ENCODE measurements around the gene TMC1. TPM values are rescaled to one million over a fixed set of nuclear protein-coding genes. Genes with fewer than 3 reads are reported as not detected.

TMC1 gene
- total and polyA plus RNA-seq, 8 donors = 0.33 to 0.73 TPM; not detected in 6

DNA sequence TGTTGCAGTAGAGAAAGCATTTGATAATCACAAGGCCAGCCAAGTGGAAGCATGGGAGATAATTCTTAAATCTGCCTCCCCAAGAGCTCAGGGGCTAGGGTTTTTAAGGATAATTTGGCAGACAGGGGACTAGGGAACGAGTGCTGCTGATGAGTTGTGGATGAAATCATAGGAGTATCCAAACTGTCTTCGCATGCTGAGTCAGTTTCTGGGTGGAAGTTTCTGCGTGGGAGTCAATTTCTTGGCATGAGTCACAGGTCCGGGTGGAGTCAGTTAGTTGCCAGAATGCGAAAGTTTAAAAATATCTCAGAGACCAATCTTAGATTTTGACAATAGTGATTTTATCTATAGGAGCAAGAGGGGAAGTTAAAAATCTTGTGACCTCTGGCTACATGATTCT lies 112.6 kb downstream of the TMC1 start:
- no peaks in the 10 kb centered on the region for H3K36me3 ChIP-seq
- intact Hi-C loops (cut with DNase I; ENCODE audit: low total_unique reads) = no loop called here
- no peaks in the 10 kb centered on the region for H3K27me3 ChIP-seq
- TF ChIP-seq, protein P1, sequence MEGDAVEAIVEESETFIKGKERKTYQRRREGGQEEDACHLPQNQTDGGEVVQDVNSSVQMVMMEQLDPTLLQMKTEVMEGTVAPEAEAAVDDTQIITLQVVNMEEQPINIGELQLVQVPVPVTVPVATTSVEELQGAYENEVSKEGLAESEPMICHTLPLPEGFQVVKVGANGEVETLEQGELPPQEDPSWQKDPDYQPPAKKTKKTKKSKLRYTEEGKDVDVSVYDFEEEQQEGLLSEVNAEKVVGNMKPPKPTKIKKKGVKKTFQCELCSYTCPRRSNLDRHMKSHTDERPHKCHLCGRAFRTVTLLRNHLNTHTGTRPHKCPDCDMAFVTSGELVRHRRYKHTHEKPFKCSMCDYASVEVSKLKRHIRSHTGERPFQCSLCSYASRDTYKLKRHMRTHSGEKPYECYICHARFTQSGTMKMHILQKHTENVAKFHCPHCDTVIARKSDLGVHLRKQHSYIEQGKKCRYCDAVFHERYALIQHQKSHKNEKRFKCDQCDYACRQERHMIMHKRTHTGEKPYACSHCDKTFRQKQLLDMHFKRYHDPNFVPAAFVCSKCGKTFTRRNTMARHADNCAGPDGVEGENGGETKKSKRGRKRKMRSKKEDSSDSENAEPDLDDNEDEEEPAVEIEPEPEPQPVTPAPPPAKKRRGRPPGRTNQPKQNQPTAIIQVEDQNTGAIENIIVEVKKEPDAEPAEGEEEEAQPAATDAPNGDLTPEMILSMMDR (IDR thresholded peaks at IDR 0.05) = no peak
- no peak for TF ChIP-seq POLR2AphosphoS5 (IDR thresholded peaks at IDR 0.05)
- no peak for TF ChIP-seq EP300 (IDR thresholded peaks at IDR 0.05)
- H3K9me3 ChIP-seq = peaks cover 0 to 13% (median 4%) of the 10 kb centered on the region in 4 donors
- H3K4me3 ChIP-seq = no peak overlapping the region
- H3K27ac ChIP-seq = no peak overlapping the region
- DNase-seq = no peak
- WGBS, 5 donors = 58 to 70% (median 61%) methylated on average over 5 of the region's 5 CpGs
- H3K4me1 ChIP-seq = no peaks in the 10 kb centered on the region

DNA sequence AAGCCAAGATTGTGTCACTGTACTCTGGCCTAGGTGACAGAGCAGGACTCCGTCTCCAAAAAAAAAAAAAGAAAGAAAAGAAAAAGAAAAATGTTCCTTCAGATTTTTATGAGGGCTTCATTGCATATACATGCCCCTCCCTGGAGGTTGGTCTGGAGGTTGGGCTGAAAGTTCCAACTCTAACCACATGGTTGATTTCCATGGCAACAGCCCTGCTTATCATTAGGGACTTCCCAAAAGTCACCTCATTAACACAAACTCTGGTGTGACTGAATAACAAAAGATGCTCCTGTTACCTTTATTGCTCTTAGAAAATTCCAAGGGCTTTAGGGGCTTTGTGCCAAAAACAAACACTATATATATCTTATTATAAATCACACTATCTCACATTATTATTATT lies 113.8 kb downstream of the TMC1 start:
- Histone ChIP-seq H3K9me3 (peaks cover 0 to 13% (median 4%) of the 10 kb centered on the region in 4 donors), H3K4me3 (no peak overlapping the region), H3K27ac (no peak overlapping the region), H3K36me3 (no peaks in the 10 kb centered on the region), H3K27me3 (no peaks in the 10 kb centered on the region), H3K4me1 (no peaks in the 10 kb centered on the region)
- intact Hi-C loops (cut with DNase I; ENCODE audit: low total_unique reads) = no loop called here
- 72 to 89% (median 80%) methylated on average over 1 of the region's 1 CpG for WGBS, 5 donors
- TF ChIP-seq POLR2AphosphoS5 (IDR thresholded peaks at IDR 0.05) (no peak), EP300 (IDR thresholded peaks at IDR 0.05) (no peak), POLR2A (IDR thresholded peaks at IDR 0.05) (no peak)
- TF ChIP-seq, protein P1 (IDR thresholded peaks at IDR 0.05) = no peak
- DNase-seq = peak in 1 of 2 donors; percentile 11

DNA sequence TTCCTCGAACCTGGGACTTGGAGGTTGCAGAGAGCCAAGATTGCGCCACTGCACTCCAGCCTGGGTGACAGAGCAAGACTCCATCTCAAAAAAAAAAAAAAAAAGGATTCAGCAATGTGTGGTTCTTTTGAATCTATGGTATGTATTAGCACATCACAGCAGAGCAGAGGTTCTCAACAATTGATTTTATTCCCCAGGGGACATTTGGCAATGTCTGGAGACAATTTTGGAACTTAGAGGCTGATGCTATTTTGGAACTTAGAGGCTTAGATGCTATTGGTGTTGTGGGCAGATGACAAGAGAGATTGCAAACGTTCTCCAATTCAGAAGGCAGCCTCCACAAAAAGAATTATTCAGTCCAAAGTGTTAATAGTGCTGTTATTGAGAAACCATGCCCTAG lies 115.2 kb downstream of the TMC1 start:
- no peak for DNase-seq
- Histone ChIP-seq H3K27me3 (no peaks in the 10 kb centered on the region), H3K4me3 (no peak overlapping the region), H3K27ac (no peak overlapping the region), H3K36me3 (no peaks in the 10 kb centered on the region), H3K4me1 (no peaks in the 10 kb centered on the region), H3K9me3 (peaks cover 0 to 13% (median 4%) of the 10 kb centered on the region in 4 donors)
- TF ChIP-seq POLR2A (IDR thresholded peaks at IDR 0.05) = no peak
- TF ChIP-seq, protein P1 (IDR thresholded peaks at IDR 0.05) = no peak
- WGBS, 5 donors = 62 to 83% (median 74%) methylated on average over 3 of the region's 3 CpGs
- intact Hi-C loops (cut with DNase I; ENCODE audit: low total_unique reads) = no loop called here

DNA sequence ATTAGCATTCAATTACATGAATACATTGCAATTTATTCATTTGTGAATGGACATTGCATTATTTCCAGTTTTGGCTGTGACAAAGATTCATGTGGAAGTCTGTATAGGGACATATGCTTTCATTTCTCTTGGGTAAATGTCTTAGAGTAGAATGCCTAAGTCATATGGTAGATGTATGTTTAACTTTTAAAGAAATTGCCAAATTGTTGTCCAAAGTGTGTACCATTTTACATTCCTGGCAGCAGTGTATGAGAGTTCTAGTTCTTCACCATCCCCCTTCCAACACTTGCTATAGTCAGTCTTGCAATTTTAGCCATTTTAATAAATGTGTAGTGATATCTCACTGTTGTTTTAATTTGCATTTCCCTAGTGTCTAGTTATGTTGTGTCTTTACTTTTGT lies 122.2 kb downstream of the TMC1 start:
- intact Hi-C loops (cut with DNase I; ENCODE audit: low total_unique reads) = no loop called here
- Histone ChIP-seq H3K4me1 (no peaks in the 10 kb centered on the region), H3K9me3 (no peaks in the 10 kb centered on the region), H3K27me3 (no peaks in the 10 kb centered on the region), H3K4me3 (no peak overlapping the region), H3K36me3 (no peaks in the 10 kb centered on the region), H3K27ac (no peak overlapping the region)
- TF ChIP-seq POLR2AphosphoS5 (IDR thresholded peaks at IDR 0.05) (no peak), POLR2A (IDR thresholded peaks at IDR 0.05) (no peak), EP300 (IDR thresholded peaks at IDR 0.05) (no peak)
- TF ChIP-seq, protein P1 (IDR thresholded peaks at IDR 0.05) = no peak
- DNase-seq = no peak

Measured in stomach (tissue), 9 donors.